ENCODE results near the gene SRCAP.
"Not testable (repeated sequence)": the region's sequence is repeated elsewhere in the genome, so short reads cannot be mapped to it uniquely, and the experiment has no call there.

SRCAP gene

GRCh38 chr16:30664616-30665109, 34.3 kb upstream of the SRCAP start:
- no peak for DNase-seq

- DNase-seq, result no peak
Observed at GRCh38 chr16:30665155-30665829, 33.7 kb upstream of the SRCAP start.

- no peak for DNase-seq
Observed at GRCh38 chr16:30665830-30666190, 33.2 kb upstream of the SRCAP start.

- no peak for DNase-seq
Observed at GRCh38 chr16:30666681-30667080, 32.3 kb upstream of the SRCAP start.

- no peak for DNase-seq
Observed at GRCh38 chr16:30667361-30667905, 31.5 kb upstream of the SRCAP start.

- no peak for DNase-seq
Observed at GRCh38 chr16:30668393-30668792, 30.6 kb upstream of the SRCAP start.

- no peak for DNase-seq
Observed at GRCh38 chr16:30669026-30669902, 29.7 kb upstream of the SRCAP start.

- no peak for DNase-seq
Observed at GRCh38 chr16:30669903-30670824, 28.8 kb upstream of the SRCAP start.

GRCh38 chr16:30675143-30675542, 23.8 kb upstream of the SRCAP start:
- no peak for DNase-seq

GRCh38 chr16:30677931-30678585, 20.9 kb upstream of the SRCAP start:
- no peak for DNase-seq

GRCh38 chr16:30678586-30678970, 20.4 kb upstream of the SRCAP start:
- no peak for DNase-seq

- no peak for DNase-seq
Observed at GRCh38 chr16:30680326-30680725, 18.6 kb upstream of the SRCAP start.

- DNase-seq, result no peak
Observed at GRCh38 chr16:30688701-30689100, 10.3 kb upstream of the SRCAP start.

- DNase-seq, result no peak
Observed at GRCh38 chr16:30691907-30692306, 7.1 kb upstream of the SRCAP start.

- DNase-seq, result no peak
Observed at GRCh38 chr16:30692396-30693064, 6.4 kb upstream of the SRCAP start.

GRCh38 chr16:30694926-30695693, 3.9 kb upstream of the SRCAP start:
- DNase-seq, result no peak

- DNase-seq, result not testable (repeated sequence)
Observed at GRCh38 chr16:30696646-30697045, 2.3 kb upstream of the SRCAP start.

GRCh38 chr16:30697264-30698138, 1.5 kb upstream of the SRCAP start:
- no peak for DNase-seq

- DNase-seq, result peak; percentile 89
Observed at GRCh38 chr16:30698139-30698815, 694 bp upstream of the SRCAP start.

All from NCI-H446 treated with DMSO at 0.1 percent for 48 hours (cell line).